CD4-positive, alpha-beta T cell treated with Interleukin-17A for 4 hours (primary cell): ENCODE measurements around the gene NFASC.

Source experiments
- DNase-seq: peaks from one replicate; pipeline ENCODE4 v3.0.0-alpha.2; 2020; ENCODE audit warnings: mixed read lengths

The NFASC gene

DNA sequence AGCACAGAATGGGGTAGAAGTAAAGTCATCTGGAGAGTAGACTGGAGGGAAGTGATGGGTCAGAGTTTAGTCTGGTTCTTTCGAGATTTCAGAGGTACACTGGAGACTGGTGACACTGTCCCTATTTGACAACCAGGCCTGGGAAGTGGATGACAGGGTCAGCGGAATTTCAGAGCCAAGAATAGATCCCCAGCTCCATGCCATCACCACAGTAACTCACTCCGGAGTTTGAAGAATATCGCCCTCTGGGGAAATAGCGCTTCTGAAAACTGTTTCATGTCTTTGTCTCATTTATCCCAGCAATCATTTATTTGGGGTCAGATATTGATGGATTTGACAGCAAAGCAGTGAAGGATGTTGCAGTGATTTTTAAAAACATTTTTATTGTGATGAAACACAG, 7.6 kb upstream of the NFASC start:
- no peak for DNase-seq

DNA sequence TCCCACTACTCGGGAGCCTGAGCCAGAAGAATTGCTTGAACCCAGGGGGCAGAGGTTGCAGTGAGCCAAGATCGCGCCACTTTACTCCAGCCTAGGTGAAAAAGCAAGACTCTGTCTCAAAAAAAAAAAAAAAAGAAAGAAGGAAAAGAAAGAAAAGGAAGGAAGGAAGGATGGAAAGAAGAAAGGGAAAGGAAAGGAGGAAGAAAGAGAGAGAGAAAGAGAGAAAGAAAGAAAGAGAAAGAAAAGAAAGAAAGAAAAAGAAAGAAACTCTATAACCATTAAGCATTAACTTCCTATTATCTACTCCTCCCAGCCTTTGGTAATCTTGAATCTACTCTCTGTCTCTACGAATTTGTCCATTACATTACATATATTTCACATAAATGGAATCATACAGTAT, 6.9 kb upstream of the NFASC start:
- no peak for DNase-seq

- DNase-seq: no peak
Measured at GRCh38 chr1:204866051-204866596, 4.5 kb upstream of the NFASC start.

DNA sequence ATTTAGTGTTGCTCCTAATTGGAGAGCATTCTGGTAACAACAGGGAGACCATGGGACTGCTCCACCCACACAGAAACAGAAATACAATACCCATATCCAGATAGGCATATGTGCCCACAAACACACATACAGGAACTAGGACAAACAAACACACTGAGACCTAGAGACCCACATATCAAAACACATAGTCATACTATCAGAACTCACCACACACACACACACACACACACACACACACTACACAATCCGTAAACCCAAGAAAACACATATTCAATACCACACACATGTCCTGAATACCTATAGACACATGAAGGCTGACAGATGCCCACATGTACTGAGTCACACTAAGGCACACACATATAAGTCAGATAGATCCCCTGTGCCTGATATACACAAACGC, 3.5 kb upstream of the NFASC start:
- DNase-seq: no peak

GRCh38 chr1:204867666-204868339, 2.9 kb upstream of the NFASC start:
- DNase-seq: no peak

GRCh38 chr1:204868340-204868700, 2.3 kb upstream of the NFASC start:
- DNase-seq: no peak

- no peak for DNase-seq
Measured at GRCh38 chr1:204869097-204869496, 1.6 kb upstream of the NFASC start.

- DNase-seq: no peak
Measured at GRCh38 chr1:204871405-204872037, 859 bp downstream of the NFASC start.

- DNase-seq: no peak
Measured at GRCh38 chr1:204872262-204872881, 1.7 kb downstream of the NFASC start.

DNA sequence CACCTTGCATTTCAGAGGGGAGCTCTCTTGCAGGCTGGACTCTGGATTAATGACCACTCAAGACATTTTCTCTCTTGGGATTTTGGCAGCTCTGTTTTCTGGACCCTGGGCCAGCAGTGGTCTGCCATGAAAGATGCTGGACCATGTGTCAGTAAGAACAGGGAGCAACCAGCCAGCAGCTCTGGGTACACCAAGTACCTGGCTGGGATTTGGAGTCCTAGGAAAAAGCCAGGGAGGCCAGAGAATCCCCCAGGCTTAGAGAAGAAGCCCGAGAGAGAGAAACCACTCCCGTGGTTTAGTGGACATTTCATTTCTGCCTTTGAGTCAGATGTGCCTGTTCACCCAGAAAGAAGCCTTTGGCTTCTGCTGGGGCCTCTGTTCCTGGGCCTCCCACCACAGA, 2.5 kb downstream of the NFASC start:
- DNase-seq: no peak

- no peak for DNase-seq
Measured at GRCh38 chr1:204873714-204874113, 3.1 kb downstream of the NFASC start.

GRCh38 chr1:204874274-204874673, 3.6 kb downstream of the NFASC start:
- DNase-seq: no peak

- no peak for DNase-seq
Measured at GRCh38 chr1:204875255-204875654, 4.6 kb downstream of the NFASC start.

- no peak for DNase-seq
Measured at GRCh38 chr1:204878621-204879234, 8.1 kb downstream of the NFASC start.

GRCh38 chr1:204879351-204879750, 8.7 kb downstream of the NFASC start:
- DNase-seq: no peak

GRCh38 chr1:204880906-204881305, 10.2 kb downstream of the NFASC start:
- DNase-seq: no peak

GRCh38 chr1:204882479-204882878, 11.8 kb downstream of the NFASC start:
- no peak for DNase-seq

GRCh38 chr1:204883405-204883804, 12.7 kb downstream of the NFASC start:
- DNase-seq: no peak

- DNase-seq: no peak
Measured at GRCh38 chr1:204885288-204885711, 14.6 kb downstream of the NFASC start.

DNA sequence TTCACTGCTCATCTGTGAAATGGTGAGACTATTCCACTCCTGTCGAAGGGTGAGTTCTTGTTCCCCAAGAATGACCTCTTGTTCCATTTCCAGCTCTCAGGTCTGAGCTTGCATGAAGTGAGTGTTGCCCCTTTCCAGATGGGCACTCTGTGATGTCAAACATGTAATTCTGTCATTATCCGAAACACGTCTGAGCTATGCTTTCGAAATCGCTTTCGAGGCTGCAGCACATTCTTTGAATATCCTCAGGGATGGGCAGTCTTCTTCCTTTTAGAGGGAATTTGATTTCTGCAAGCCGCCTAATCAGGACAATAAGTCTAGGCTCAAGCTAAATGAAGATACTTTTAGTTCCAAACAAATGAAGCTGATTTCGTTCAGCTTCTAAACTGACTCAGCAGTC, 15.1 kb downstream of the NFASC start:
- DNase-seq: no peak

GRCh38 chr1:204887846-204888245, 17.2 kb downstream of the NFASC start:
- DNase-seq: no peak

- DNase-seq: no peak
Measured at GRCh38 chr1:204888294-204888693, 17.6 kb downstream of the NFASC start.

GRCh38 chr1:204889681-204890383, 19.2 kb downstream of the NFASC start:
- no peak for DNase-seq
